ENCODE results near the gene SLC66A3. TPM values are rescaled to one million over a fixed set of nuclear protein-coding genes. Genes with fewer than 3 reads are reported as not detected.

Gene SLC66A3
- total RNA-seq, 1 donor from 2014 or later: 23.3 TPM

DNA sequence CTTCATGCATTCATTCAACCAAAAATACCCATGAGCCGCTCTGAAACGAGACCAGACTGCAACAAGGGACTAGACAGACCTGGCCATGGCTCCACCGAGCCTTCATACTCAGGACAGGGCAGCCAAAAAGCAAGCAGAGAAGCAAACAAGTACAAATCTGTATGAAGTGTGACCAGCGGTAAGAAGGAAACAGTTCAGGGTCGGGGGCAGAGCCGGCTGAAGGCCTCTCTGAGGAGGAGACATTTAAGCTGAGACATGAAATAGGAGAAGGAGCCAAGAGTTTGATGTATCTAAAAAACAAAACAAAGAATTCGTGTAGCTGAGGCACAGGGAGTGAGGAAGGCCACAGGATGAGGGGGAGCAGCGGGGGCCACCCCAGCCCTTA, 21.3 kb upstream of the SLC66A3 start:
- no peak for DNase-seq (ENCODE audit: extremely low read depth, low read depth, low spot score)

GRCh38 chr2:11134349-11134748, 20.9 kb upstream of the SLC66A3 start:
- DNase-seq (ENCODE audit: extremely low read depth, low read depth, low spot score): no peak

GRCh38 chr2:11140492-11140891, 14.8 kb upstream of the SLC66A3 start:
- no peak for DNase-seq (ENCODE audit: extremely low read depth, low read depth, low spot score)

GRCh38 chr2:11141319-11141718, 13.9 kb upstream of the SLC66A3 start:
- no peak for DNase-seq (ENCODE audit: extremely low read depth, low read depth, low spot score)

DNA sequence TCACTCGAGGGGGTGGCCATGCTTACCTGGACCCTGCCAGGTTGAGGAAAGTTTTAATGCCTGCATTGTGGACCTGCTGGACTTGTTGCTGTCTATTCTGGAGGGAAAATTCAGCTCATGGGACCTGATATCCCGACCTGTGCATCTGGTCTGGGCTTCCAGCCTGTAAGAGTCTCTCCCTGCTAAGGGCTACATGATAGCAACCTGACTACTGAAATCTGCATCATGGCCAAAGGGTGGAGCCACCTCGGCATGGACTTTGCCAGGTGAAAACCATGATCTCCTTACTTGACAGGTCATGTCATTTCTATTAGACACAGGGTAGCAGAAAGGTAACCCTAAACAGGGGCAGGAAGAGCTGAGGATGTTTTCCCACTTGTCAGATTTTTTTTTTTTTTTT, 12.9 kb upstream of the SLC66A3 start:
- DNase-seq (ENCODE audit: extremely low read depth, low read depth, low spot score): no peak

- DNase-seq (ENCODE audit: extremely low read depth, low read depth, low spot score): no peak
Measured at GRCh38 chr2:11142987-11143386, 12.3 kb upstream of the SLC66A3 start.

DNA sequence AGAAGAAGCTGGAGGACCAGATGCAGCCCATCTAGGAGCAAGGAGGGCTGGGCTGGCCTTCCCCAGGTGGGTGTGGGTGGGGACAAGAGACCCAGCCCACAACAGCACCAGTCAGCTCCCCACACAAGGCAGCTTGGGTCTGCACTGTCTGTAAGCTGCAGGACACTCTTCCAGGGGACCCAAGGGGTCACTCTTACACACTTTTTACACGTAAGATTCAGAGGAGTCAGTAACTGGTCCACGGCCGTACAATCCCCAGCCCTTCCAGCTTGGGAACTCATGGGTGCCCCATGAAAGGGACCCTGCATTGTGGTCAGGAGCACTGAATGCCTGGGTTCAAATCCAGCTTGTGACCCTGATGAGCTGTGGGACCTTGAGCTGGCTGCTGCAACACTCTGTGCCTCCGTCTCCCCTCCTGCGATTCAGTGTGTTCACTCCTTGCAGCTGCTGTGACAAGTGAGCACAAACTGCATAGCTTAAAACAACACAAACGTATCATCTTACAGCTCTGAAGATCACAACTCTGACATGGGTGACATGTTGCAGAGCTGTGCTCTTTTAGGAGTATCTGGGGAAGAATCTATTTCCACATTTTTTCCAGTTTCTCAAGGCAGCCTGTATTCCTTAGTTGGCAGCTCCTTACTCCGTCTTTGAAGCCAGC, 11.1 kb upstream of the SLC66A3 start:
- DNase-seq (ENCODE audit: extremely low read depth, low read depth, low spot score): no peak

DNA sequence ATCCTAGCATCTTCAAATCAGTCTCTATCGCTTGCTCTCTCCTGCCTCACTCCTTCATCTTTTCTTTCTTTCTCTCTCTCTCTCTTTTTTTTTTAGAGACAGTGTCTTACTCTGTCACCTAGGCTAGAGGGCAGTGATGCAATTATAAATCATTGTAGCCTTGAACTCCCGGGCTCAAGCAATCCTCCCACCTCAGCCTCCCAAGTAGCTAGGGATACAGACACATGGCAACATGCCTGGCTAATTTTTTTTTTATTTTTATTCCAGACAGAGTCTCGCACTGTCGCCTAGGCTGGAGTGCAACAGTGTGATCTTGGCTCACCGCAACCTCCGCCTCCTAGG, 10.6 kb upstream of the SLC66A3 start:
- no peak for DNase-seq (ENCODE audit: extremely low read depth, low read depth, low spot score)

GRCh38 chr2:11145350-11145749, 9.9 kb upstream of the SLC66A3 start:
- DNase-seq (ENCODE audit: extremely low read depth, low read depth, low spot score): no peak

- DNase-seq (ENCODE audit: extremely low read depth, low read depth, low spot score): no peak
Measured at GRCh38 chr2:11146076-11146475, 9.2 kb upstream of the SLC66A3 start.

- no peak for DNase-seq (ENCODE audit: extremely low read depth, low read depth, low spot score)
Measured at GRCh38 chr2:11147263-11147662, 8.0 kb upstream of the SLC66A3 start.

DNA sequence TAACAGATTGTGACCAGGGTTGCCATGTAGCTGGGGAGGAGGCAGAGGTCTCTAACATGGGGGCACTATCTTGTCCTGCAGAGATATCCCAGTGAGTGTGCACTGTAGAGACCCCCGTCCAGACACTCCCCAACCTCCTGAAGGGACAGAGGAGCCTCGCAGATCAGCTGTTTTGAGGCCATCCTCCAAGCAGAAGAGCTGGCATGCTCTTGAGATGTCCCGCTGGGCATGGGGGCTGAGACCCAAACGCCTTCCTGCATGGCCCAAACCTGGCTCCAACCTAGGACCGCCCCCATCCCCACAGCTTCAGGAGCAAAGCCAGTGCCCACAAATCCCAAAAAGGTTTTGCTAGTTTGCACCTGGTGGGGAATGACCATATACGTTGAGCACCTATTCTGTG, 2.7 kb upstream of the SLC66A3 start:
- no peak for DNase-seq (ENCODE audit: extremely low read depth, low read depth, low spot score)

GRCh38 chr2:11154016-11154922, 998 bp upstream of the SLC66A3 start:
- DNase-seq (ENCODE audit: extremely low read depth, low read depth, low spot score): no peak

GRCh38 chr2:11154923-11155380, 315 bp upstream of the SLC66A3 start:
- peak; percentile 22 for DNase-seq (ENCODE audit: extremely low read depth, low read depth, low spot score)

- no peak for DNase-seq (ENCODE audit: extremely low read depth, low read depth, low spot score)
Measured at GRCh38 chr2:11156396-11157075, 1.3 kb downstream of the SLC66A3 start.

DNA sequence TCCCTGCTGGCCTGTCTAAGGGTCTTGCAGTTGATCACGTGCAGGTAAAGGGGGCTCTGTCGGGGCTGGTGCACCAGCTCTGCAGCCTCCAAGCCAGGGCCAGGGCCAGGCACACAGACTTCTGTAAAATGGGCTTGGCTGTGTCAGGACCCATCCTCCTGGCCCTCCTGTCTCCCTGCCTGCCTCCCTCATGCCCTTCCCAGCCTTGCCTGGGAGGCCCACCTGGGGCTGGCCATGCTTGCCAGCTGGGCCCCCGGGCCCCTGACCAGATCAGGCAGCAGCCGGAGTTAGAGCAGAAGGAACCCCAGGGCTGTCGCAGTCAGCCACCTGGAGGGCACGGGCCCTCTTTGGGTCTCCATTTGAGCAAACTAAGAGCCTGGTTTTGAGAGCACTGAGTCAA, 2.0 kb downstream of the SLC66A3 start:
- no peak for DNase-seq (ENCODE audit: extremely low read depth, low read depth, low spot score)

GRCh38 chr2:11157731-11158130, 2.5 kb downstream of the SLC66A3 start:
- no peak for DNase-seq (ENCODE audit: extremely low read depth, low read depth, low spot score)

DNA sequence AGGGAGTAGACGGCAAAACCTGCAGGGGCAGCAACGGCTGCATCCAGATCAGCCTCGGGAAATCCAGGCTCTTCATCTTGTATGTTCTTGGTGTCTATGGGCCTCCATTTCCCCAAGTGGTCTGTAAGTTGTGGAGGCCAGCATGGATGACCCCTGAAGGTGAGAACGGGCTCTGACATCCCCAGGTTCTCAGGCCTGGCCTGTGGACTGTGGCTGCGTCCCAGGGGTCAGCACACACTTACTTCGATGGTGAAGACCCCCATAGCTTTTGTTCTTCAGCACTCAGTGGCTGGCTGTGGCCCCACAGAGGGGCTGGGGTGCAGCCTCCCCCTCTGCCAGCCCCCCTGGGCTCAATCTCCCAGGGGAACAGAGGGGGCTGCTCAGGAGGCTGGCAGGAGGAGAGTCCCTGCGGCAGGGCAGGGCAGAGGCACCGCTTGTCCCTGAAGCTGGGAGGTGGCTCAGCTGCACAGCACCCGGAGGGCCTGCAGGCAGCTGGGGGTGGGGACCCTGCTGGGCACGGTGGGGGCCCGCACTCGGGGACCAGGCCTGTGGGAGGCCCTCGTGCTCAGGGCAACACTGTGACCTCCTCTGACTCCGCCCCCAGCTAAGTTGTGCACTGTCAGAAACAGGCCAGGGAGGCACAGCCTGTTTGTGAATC, 3.8 kb downstream of the SLC66A3 start:
- no peak for DNase-seq (ENCODE audit: extremely low read depth, low read depth, low spot score)

DNA sequence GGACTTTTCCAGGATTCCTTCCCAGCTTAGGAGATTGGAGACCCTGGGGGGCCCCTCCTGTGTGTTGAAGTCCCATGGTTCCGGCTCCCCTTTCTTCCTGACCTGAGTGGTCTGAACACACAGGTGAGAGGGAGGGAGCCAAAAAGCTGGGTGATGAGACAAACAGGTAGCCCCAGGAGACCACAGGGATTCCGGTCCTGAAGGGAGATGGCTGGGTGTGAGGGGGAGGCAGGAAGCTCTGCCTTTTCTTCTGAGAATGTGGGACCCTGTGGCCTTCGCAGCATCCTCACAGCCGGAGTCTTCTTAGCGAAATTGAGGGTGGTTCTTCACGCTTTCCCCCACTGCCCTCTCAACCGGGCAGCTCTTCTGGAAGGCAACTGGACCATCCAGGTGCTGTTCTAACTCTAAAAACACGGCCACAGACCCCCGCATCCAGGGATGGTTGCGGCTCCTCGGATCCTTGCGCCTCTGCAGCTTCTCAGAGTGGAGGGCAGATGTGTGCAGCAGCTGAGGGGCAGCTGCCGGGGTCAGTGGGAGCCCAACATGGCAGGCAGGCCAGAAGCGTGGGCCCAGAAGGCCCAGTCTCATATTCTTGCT, 4.4 kb downstream of the SLC66A3 start:
- no peak for DNase-seq (ENCODE audit: extremely low read depth, low read depth, low spot score)

GRCh38 chr2:11160256-11160655, 5.0 kb downstream of the SLC66A3 start:
- DNase-seq (ENCODE audit: extremely low read depth, low read depth, low spot score): no peak
